DMS53 (cell line): ENCODE data around the gene RBBP8NL.
"Not testable (repeated sequence)": the region's sequence is repeated elsewhere in the genome, so short reads cannot be mapped to it uniquely, and the experiment has no call there.

Source experiments
- DNase-seq: peaks from one replicate; lab custom pipeline; 2025; lab: John Stamatoyannopoulos, UW

Gene RBBP8NL

GRCh38 chr20:62445553-62446340 is 18.4 kb upstream of the RBBP8NL start:
- no peak for DNase-seq

GRCh38 chr20:62444286-62444685 is 16.9 kb upstream of the RBBP8NL start:
- DNase-seq: no peak

GRCh38 chr20:62441987-62442539 is 14.7 kb upstream of the RBBP8NL start:
- no peak for DNase-seq

GRCh38 chr20:62439218-62439617 is 11.9 kb upstream of the RBBP8NL start:
- DNase-seq: no peak

GRCh38 chr20:62437927-62438326 is 10.6 kb upstream of the RBBP8NL start:
- DNase-seq: peak; percentile 30

- no peak for DNase-seq
Observed at GRCh38 chr20:62437496-62437895, 10.2 kb upstream of the RBBP8NL start.

- no peak for DNase-seq
Observed at GRCh38 chr20:62436692-62437091, 9.4 kb upstream of the RBBP8NL start.

- DNase-seq: no peak
Observed at GRCh38 chr20:62433658-62434497, 6.5 kb upstream of the RBBP8NL start.

- peak; percentile 50 for DNase-seq
Observed at GRCh38 chr20:62430866-62431447, 3.6 kb upstream of the RBBP8NL start.

- no peak for DNase-seq
Observed at GRCh38 chr20:62430311-62430853, 3.0 kb upstream of the RBBP8NL start.

GRCh38 chr20:62429455-62430310 is 2.3 kb upstream of the RBBP8NL start:
- DNase-seq: no peak

- no peak for DNase-seq
Observed at GRCh38 chr20:62428396-62429295, 1.3 kb upstream of the RBBP8NL start.

- DNase-seq: no peak
Observed at GRCh38 chr20:62428002-62428372, 648 bp upstream of the RBBP8NL start.

GRCh38 chr20:62426699-62427131 is 624 bp downstream of the RBBP8NL start:
- DNase-seq: peak; percentile 48

- DNase-seq: not testable (repeated sequence)
Observed at GRCh38 chr20:62426059-62426348, 1.3 kb downstream of the RBBP8NL start.

GRCh38 chr20:62425281-62426058 is 1.9 kb downstream of the RBBP8NL start:
- DNase-seq: no peak

- DNase-seq: no peak
Observed at GRCh38 chr20:62424249-62425107, 2.9 kb downstream of the RBBP8NL start.

- no peak for DNase-seq
Observed at GRCh38 chr20:62423326-62423706, 4.0 kb downstream of the RBBP8NL start.
